ENCODE results near the gene EPN3.

DNA sequence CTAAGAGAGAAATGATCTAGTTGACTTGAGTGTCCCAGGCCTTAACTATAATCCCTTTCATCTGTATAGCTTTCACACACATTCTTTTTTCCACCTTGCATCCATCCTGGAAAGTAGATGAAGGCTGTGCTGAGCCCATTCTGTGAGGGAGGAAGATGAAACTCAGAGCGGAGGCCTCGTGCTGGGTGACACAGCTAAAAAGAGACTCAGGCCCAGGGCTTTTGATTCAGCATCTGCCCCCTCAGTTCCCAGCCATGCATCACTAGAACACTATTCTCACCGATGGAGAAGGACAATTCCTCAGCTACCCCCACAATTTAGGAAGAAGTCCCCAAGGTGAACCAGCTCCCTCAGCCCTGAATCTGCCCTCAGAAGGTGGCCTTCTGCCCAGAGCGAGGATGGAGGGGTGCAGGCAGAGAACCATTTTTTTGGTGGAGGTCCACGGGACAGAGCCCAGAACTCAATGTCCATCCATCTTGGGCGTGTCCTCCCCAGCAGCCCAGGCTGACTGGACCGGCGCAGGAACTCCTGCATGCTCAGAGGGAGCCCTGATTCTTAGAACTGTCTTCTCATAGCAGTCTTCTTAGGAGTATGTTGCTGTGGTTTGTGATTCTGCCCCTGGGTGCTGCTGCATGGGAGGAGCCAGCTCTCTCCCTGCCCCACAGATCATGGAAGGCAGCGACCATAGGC lies 30.1 kb upstream of the EPN3 start:
- TF ChIP-seq SUZ12 (IDR thresholded peaks at IDR 0.05), result no peak
- TF ChIP-seq LEF1 (IDR thresholded peaks at IDR 0.05; ENCODE audit: borderline replicate concordance), result no peak
- TF ChIP-seq TARDBP (IDR thresholded peaks at IDR 0.05), result no peak
- TF ChIP-seq NFRKB (IDR thresholded peaks at IDR 0.05), result no peak
- TF ChIP-seq SP1 (IDR thresholded peaks at IDR 0.05), result no peak
- no peak for TF ChIP-seq FOXM1 (IDR thresholded peaks at IDR 0.05; ENCODE audit: borderline replicate concordance)
- TF ChIP-seq HDGF (IDR thresholded peaks at IDR 0.05; ENCODE audit: borderline replicate concordance), result no peak
- TF ChIP-seq, protein P1, sequence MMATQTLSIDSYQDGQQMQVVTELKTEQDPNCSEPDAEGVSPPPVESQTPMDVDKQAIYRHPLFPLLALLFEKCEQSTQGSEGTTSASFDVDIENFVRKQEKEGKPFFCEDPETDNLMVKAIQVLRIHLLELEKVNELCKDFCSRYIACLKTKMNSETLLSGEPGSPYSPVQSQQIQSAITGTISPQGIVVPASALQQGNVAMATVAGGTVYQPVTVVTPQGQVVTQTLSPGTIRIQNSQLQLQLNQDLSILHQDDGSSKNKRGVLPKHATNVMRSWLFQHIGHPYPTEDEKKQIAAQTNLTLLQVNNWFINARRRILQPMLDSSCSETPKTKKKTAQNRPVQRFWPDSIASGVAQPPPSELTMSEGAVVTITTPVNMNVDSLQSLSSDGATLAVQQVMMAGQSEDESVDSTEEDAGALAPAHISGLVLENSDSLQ (IDR thresholded peaks at IDR 0.05), result no peak
- TF ChIP-seq ARNT (IDR thresholded peaks at IDR 0.05), result no peak
- no peak for TF ChIP-seq FOXK2 (IDR thresholded peaks at IDR 0.05)
- TF ChIP-seq BHLHE40 (IDR thresholded peaks at IDR 0.05; ENCODE audit: borderline replicate concordance), result no peak
- TF ChIP-seq CTBP1 (IDR thresholded peaks at IDR 0.05; ENCODE audit: borderline replicate concordance), result no peak
- no peak for TF ChIP-seq ZNF384 (IDR thresholded peaks at IDR 0.05)
- no peak for TF ChIP-seq FOXA1 (IDR thresholded peaks at IDR 0.05)

All from HEK293T (cell line).